ENCODE data around the gene CLRN3.

- TF ChIP-seq USF2 (IDR thresholded peaks at IDR 0.05; ENCODE audit: low read length) (no peak), POLR2A (IDR thresholded peaks at IDR 0.05; ENCODE audit: control extremely low read depth in 1 of 2, low read depth in 2 of 2, low read length in 2 of 2) (no peak), JUND (IDR thresholded peaks at IDR 0.05; ENCODE audit: low read length) (no peak), TAF1 (IDR thresholded peaks at IDR 0.05; ENCODE audit: low read depth, low read length) (no peak), JUN (IDR thresholded peaks at IDR 0.05; ENCODE audit: low read depth, low read length) (no peak), EZH2 (IDR thresholded peaks at IDR 0.05; ENCODE audit: low read depth, low read length, severe bottlenecking) (no peak), TBP (IDR thresholded peaks at IDR 0.05; ENCODE audit: low read depth, low read length) (no peak), ZNF274 (IDR thresholded peaks at IDR 0.05; ENCODE audit: borderline replicate concordance, extremely low read depth, low read length) (no peak), POLR2AphosphoS5 (IDR thresholded peaks at IDR 0.05; ENCODE audit: low read depth, low read length) (no peak), SIN3A (conservative IDR thresholded peaks at IDR 0.05 in 1 of 2, IDR thresholded peaks at IDR 0.05 in 1 of 2; ENCODE audit: low read depth in 1 of 2, low read length in 2 of 2) (no peak), CHD2 (IDR thresholded peaks at IDR 0.05; ENCODE audit: low read length) (no peak), BRCA1 (IDR thresholded peaks at IDR 0.05; ENCODE audit: low read depth, low read length) (no peak)
- TF ChIP-seq, protein P1, sequence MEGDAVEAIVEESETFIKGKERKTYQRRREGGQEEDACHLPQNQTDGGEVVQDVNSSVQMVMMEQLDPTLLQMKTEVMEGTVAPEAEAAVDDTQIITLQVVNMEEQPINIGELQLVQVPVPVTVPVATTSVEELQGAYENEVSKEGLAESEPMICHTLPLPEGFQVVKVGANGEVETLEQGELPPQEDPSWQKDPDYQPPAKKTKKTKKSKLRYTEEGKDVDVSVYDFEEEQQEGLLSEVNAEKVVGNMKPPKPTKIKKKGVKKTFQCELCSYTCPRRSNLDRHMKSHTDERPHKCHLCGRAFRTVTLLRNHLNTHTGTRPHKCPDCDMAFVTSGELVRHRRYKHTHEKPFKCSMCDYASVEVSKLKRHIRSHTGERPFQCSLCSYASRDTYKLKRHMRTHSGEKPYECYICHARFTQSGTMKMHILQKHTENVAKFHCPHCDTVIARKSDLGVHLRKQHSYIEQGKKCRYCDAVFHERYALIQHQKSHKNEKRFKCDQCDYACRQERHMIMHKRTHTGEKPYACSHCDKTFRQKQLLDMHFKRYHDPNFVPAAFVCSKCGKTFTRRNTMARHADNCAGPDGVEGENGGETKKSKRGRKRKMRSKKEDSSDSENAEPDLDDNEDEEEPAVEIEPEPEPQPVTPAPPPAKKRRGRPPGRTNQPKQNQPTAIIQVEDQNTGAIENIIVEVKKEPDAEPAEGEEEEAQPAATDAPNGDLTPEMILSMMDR (IDR thresholded peaks at IDR 0.05; ENCODE audit: control extremely low read depth in 1 of 3, insufficient read depth in 1 of 3, low read depth in 1 of 3, low read length in 3 of 3), result no peak
Measured at GRCh38 chr10:127894146-127894545, 1.4 kb upstream of the CLRN3 start.

Measured in H1 (cell line).